T-helper 17 cell (primary cell): Measurements from ENCODE around the gene DCTN2. TPM values are rescaled to one million over a fixed set of nuclear protein-coding genes. Genes with fewer than 3 reads are reported as not detected.
"Not testable (repeated sequence)": the region's sequence is repeated elsewhere in the genome, so short reads cannot be mapped to it uniquely, and the experiment has no call there.

Experiments
- ATAC-seq: fragments of 150-1000 bp; cut with Tn5 transposase; 2 replicates; pipeline ENCODE4 v1.10.0; 2021; ENCODE audit warnings: mild to moderate bottlenecking, moderate library complexity
- DNase-seq, 3 donors: peaks; one replicate each; pipeline versions ENCODE4 v3.0.0 to v3.0.0-alpha.2; 2020 to 2021
- H3K9me3 ChIP-seq: one replicate; pipeline ENCODE4 v1.7.0; 2013; ENCODE audit warnings: low read length, mild to moderate bottlenecking; ENCODE audit not compliant: control insufficient read depth, poor library complexity, severe bottlenecking
- H3K27ac Mint-ChIP-seq: one replicate; pipeline ENCODE4 v1.8.0; 2022; ENCODE audit warnings: mild to moderate bottlenecking, moderate library complexity, mixed read lengths
- H3K27me3 Mint-ChIP-seq: one replicate; pipeline ENCODE4 v1.8.0; 2022; ENCODE audit warnings: mixed read lengths
- H3K36me3 Mint-ChIP-seq: one replicate; pipeline ENCODE4 v1.8.0; 2022; ENCODE audit warnings: low read depth, mixed read lengths
- H3K4me1 Mint-ChIP-seq: one replicate; pipeline ENCODE4 v1.8.0; 2022; ENCODE audit warnings: mild to moderate bottlenecking, mixed read lengths
- H3K4me3 Mint-ChIP-seq: one replicate; pipeline ENCODE4 v1.8.0; 2022; ENCODE audit warnings: mild to moderate bottlenecking, moderate library complexity, mixed read lengths
- total RNA-seq, 4 donors: library from RNA in 2 of 4; stranded (reverse) in 2 of 4; gene quantifications; one replicate each; pipeline ENCODE4 v1.2.3 and lab custom pipeline; 2022 to 2026

The DCTN2 gene
- total RNA-seq, 2 donors from 2014 or later: 63.9 to 78.8 TPM

DNA sequence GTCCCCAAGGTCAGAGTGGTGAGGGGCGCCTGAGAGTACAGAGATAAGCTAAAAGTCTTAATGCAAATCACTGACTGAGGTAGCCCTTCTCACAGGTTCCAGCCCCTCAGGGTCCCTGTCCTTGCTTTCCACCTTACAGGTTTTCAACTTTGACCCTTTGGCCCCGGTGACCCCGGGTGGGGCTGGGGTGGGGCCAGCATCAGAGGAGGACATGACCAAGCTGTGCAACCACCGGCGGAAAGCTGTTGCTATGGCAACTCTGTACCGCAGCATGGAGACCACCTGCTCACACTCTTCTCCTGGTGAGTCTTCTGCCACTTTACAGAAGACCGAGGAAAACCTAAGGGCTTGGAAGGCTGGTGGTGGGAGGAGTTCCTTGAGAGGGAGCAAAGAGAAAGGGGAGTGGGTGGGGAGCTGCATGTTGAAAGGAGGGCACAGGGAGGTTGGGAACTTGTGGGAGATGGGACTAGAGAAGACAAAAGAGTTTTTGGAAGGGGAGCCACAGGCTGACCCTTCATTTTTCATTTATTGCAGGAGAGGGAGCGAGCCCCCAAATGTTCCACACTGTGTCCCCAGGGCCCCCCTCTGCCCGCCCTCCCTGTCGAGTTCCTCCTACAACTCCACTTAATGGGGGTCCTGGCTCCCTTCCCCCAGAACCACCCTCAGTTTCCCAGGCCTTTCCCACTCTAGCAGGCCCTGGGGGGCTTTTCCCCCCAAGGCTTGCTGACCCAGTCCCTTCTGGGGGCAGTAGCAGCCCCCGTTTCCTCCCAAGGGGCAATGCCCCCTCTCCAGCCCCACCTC, 22.0 kb downstream of the DCTN2 start:
- H3K36me3 Mint-ChIP-seq: peaks cover 2% of the 10 kb centered on the region

DNA sequence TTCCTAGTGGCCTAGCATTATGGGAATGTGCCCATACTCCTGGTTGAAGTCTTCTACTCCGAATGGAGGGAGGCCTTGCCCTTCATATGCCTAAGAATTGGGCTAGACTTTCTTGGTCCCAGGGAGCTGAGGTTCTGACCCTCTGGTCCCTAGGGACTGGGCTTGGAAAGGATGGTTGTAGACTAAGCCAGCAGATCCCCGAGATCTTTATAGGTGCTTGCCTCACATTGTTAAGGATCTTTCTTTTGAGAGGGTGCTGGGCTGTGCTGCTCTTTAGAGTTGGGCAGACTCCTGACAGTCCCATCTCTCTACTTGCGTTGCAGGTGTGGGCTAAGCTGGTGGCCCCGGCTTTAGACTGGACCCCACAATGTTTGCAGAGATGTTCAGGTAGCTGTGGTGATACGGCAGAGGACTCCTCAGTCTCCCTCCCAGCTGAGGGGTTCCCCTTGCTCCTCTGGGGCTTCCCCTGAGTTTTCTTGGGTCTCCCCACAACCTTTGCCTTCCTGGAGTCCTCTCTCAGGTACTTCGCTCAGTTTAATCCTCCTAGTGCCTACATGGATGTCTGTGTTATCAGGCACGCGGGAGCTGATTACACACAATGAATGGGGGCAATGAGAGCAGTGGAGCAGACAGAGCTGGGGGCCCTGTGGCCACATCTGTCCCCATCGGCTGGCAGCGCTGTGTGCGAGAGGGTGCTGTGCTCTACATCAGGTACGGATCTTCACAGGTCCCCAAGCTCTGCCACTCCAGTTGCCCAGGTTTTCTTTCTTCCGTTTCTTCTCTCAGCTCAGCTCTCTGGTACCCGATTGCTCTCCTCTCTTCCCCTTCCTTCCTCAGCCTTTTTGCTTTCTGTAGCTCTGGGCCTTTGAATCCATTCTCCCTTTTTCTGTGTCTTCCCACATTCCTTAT, 23.0 kb downstream of the DCTN2 start:
- Mint-ChIP-seq H3K4me1 (peaks cover 41% of the 10 kb centered on the region), H3K27me3 (no peaks in the 10 kb centered on the region), H3K36me3 (peaks cover under 1% of the 10 kb centered on the region), H3K27ac (peak overlapping the region; percentile 87), H3K4me3 (peak overlapping the region; percentile 97)
- DNase-seq (no peak), ATAC-seq (no peak)
- no peaks in the 10 kb centered on the region for H3K9me3 ChIP-seq

More for the DNA sequence above, 22.0 kb downstream of the DCTN2 start:
- H3K27me3 Mint-ChIP-seq: no peaks in the 10 kb centered on the region
- no peak for DNase-seq
- H3K9me3 ChIP-seq: no peaks in the 10 kb centered on the region
- peaks cover 38% of the 10 kb centered on the region for H3K4me1 Mint-ChIP-seq
- H3K4me3 Mint-ChIP-seq: peak overlapping the region; percentile 97
- no peak for ATAC-seq
- peak overlapping the region; percentile 87 for H3K27ac Mint-ChIP-seq

DNA sequence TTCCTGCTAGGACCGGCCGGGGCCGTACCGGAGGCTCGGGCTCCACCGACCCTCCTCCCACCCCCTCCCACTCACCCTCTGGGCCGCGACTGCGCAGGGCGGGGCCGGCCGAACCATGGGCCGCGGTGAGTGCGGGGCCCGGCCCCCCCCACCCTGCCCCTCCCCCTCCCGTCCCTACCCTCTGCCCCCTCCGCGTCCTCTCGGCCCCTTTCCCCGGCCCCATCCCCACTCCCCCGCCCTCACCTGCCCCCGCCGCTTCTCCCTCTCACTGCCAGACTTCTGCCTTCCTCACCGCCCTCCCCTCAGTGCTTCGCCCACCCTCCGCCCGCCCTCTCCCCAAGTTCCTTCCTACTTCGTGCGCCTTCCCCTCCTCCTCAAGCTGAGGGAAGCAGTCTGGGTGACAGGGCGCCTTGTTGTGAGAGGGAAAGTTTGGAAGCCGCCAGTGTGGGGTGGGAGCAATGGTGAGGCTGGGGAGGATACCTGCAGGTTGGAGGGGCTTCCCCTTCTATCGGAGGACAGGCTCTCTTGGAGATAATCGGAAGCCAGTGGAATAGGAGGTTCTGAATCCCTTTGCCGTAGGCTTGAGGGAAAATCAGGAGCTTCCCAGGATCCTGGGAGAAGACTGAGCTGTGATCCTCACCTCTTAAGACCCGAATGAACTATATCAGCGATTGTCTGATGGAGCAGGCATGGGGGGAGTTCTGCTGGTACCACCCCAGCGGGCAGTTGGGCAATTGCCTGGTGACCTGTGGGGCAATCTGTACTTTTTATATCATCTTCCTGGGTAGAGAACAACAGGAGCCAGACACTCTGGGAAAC, 23.9 kb downstream of the DCTN2 start:
- H3K4me1 Mint-ChIP-seq: peaks cover 48% of the 10 kb centered on the region
- peak overlapping the region; percentile 87 for H3K27ac Mint-ChIP-seq
- H3K4me3 Mint-ChIP-seq: peak overlapping the region; percentile 97

DNA sequence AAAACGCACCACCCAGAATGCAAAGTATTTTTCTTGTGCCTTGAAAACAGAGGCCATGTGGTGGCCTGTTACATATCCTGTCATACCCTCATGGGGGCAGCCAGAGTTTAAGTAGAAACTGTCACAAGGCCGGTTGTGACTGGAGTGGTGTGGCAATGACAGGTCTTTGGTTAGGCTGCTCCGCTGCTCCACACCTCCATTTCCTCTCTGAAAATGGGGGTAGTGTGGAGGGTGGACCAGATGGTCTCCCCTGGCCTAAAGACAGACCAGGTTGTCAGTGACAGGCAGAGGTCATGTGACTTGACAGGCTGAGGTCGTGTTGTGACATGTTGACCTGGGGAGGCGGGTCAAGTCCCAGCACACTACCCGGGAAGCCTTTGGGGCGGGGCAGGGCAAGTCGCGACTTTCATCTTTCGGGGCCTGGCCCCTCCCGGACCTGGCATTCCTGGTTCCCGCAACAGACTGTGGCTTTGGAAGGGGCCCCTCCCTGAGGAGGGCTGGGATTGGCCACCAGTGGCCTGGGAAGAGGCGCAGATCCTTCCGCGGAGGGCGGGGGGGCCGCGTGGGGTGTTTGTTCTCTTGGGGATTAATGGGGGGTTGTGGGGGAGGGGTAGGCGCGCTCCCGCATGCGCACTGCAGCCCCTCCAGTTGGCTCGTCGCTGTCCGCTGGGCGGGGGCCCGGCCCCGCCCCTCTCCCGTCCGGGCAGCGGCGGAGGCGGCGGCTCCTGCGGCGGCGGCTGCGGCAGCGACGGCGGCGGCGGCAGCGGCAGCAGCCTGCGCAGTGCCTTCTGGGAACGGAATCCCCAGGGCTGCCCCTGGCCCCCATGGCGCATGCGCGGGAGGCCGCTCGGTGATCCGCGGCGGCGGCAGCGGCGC, 24.7 kb downstream of the DCTN2 start, which contains the start of gene MBD6:
Gene MBD6 (plus strand): TSS at position 814 of the 876 bp plus-strand sequence. CDS start 1,480 bp downstream, outside the sequence.
- peak within 1 kb of the TSS; percentile 98 for H3K27ac Mint-ChIP-seq
- peak; percentile 91 to 94 (median 92) for DNase-seq
- peak within 1 kb of the TSS; percentile 97 for H3K4me3 Mint-ChIP-seq
- peak; percentile 44 for ATAC-seq
- no peaks in the 10 kb centered on the region for H3K27me3 Mint-ChIP-seq
- no peaks in the 10 kb centered on the region for H3K9me3 ChIP-seq
- H3K4me1 Mint-ChIP-seq: peaks cover 54% of the 10 kb centered on the region
- peaks cover 6% of the 10 kb centered on the region for H3K36me3 Mint-ChIP-seq

More for the DNA sequence above, 23.9 kb downstream of the DCTN2 start:
- ATAC-seq (no peak), DNase-seq (peak in 2 of 3 donors; percentile 50 to 63)
- peaks cover 6% of the 10 kb centered on the region for H3K36me3 Mint-ChIP-seq
- H3K27me3 Mint-ChIP-seq: no peaks in the 10 kb centered on the region
- H3K9me3 ChIP-seq: no peaks in the 10 kb centered on the region

DNA sequence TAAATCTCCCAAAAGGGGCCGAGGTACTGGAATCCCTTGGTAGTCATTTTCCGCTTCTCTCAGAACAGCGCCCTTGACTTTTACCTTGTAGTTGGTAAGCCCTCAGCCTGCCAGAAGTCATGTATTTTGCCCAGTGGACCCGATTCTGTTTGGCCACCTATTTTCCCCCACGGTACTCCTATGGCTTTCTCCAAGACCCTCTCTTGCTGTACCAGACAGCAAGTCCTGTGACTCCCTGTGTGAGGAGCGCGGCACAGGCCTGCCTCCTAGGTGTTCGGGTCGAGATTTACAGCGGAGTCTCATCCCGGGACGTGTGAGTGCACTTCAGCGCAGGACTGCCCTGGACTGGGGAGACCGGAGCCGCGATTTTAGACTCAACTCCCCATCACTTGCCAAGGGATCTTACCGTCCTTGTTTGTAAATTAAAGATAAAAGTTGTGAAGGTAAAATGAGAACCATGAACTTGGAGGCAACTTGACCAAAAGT, 25.4 kb downstream of the DCTN2 start:
- Mint-ChIP-seq H3K36me3 (peaks cover 6% of the 10 kb centered on the region), H3K27me3 (no peaks in the 10 kb centered on the region), H3K4me1 (peaks cover 55% of the 10 kb centered on the region), H3K27ac (peak overlapping the region; percentile 98), H3K4me3 (peak overlapping the region; percentile 97)
- no peaks in the 10 kb centered on the region for H3K9me3 ChIP-seq
- ATAC-seq (no peak), DNase-seq (peak in 1 of 3 donors; percentile 26)

DNA sequence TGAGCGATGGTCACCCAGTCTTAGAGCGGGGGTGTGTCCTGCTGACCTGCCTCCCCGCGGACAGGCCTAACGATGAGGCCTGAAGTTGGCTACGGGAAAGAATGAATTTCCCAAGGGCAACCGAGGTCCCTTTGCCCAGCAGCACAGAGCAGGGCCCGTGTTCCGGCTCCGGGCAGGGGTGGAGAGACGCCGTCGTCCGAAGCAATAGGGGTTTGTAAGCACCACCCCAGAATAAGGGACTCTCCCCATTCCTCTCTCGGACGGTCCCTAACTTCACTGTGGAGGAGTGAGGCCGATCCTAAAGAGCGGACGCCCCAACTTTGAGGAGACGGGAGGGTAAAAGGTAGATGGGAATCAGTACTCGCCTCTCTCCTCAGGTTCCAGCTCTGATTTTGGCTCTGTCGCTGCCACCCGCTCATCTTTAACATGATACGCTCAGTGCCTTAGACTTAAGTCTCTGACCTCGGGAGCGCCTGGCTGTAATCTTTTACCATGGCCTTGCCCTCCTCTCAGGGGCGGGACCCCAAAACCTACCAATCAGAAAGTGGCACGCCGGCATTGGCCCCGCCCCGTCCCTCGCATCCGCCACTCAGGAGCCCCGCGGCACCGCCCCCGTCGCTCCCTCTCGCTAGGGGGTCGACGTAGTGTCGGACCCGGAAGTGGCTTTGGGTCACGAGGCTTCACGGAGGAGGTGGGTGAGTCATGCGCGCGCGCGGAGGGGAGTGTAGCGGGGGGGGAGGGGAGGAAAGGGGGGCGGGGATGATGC, 26.8 kb downstream of the DCTN2 start, which contains the start of gene DDIT3:
Gene DDIT3 (minus strand): TSS at position 462 of the 766 bp plus-strand sequence. CDS start 3,108 bp downstream, outside the sequence.
- peaks cover 53% of the 10 kb centered on the region for H3K4me1 Mint-ChIP-seq
- ATAC-seq: peak; percentile 84
- no peaks in the 10 kb centered on the region for H3K27me3 Mint-ChIP-seq
- DNase-seq: peak; percentile 99 to 100 (median 100)
- peaks cover 9% of the 10 kb centered on the region for H3K36me3 Mint-ChIP-seq
- peak within 1 kb of the TSS; percentile 98 for H3K27ac Mint-ChIP-seq
- H3K9me3 ChIP-seq: no peaks in the 10 kb centered on the region
- H3K4me3 Mint-ChIP-seq: peak within 1 kb of the TSS; percentile 97

DNA sequence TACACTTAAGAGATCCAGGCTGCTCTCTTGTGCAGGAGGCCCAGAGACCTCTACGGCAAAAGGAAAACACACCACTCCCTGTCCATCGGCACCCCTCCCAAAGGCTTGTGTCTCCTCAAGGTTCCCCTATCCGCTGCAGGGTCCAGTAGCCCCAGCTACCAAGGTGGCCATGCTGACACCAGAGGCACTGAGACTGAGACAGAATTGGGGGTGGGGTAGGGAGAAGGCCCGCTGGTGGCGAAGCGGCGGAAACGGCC, 27.3 kb downstream of the DCTN2 start:
- no peaks in the 10 kb centered on the region for H3K9me3 ChIP-seq
- H3K27ac Mint-ChIP-seq: peak overlapping the region; percentile 98
- H3K4me3 Mint-ChIP-seq: peak overlapping the region; percentile 97
- DNase-seq (peak in 1 of 3 donors; percentile 11), ATAC-seq (no peak)
- H3K4me1 Mint-ChIP-seq: peaks cover 49% of the 10 kb centered on the region
- H3K27me3 Mint-ChIP-seq: no peaks in the 10 kb centered on the region
- H3K36me3 Mint-ChIP-seq: peaks cover 9% of the 10 kb centered on the region

DNA sequence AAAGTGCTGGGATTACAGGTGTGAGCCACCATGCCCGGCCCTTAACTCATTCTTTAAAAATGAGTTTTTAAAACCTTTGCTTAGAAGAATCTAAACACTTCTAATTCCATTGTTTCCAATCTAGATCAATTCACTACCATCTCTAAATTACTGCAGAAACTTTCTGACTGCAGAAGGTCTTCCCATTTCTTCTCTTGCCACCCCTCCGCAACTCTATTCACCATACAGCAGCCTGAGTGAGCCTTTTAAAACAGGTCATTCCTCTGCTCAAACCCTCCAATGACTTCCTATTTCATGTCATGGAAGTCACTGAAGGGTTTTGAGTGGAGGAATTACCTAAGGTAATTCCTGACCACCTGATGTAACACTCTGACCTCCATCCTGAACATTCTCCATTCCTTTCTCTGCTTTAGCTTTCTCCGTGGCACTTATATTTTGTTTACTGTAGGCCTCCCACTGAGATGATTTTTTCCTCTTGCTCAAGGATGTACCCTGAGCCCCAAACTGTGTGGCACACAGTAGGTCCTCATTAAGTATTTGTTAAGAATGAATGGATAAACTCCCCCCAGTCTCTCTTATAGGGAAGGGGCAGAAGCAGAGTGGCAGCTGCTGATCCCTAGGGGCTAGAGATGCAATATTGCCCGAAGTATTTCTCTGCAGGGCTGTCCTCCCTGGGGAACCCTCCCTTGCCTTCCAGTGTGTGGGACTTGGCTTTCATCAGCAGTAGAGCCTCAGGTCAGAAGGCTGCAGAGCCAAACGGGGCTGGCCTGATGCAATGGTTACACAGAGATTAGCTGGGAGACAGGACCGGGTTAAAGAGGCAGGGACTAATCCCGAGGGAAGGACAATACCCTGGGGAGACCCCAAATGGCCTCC, 27.8 kb downstream of the DCTN2 start:
- peaks cover 44% of the 10 kb centered on the region for H3K4me1 Mint-ChIP-seq
- peak overlapping the region; percentile 98 for H3K27ac Mint-ChIP-seq
- H3K9me3 ChIP-seq: no peaks in the 10 kb centered on the region
- DNase-seq (no peak), ATAC-seq (no peak)
- no peaks in the 10 kb centered on the region for H3K27me3 Mint-ChIP-seq
- H3K4me3 Mint-ChIP-seq: peak overlapping the region; percentile 97
- H3K36me3 Mint-ChIP-seq: peaks cover 9% of the 10 kb centered on the region

DNA sequence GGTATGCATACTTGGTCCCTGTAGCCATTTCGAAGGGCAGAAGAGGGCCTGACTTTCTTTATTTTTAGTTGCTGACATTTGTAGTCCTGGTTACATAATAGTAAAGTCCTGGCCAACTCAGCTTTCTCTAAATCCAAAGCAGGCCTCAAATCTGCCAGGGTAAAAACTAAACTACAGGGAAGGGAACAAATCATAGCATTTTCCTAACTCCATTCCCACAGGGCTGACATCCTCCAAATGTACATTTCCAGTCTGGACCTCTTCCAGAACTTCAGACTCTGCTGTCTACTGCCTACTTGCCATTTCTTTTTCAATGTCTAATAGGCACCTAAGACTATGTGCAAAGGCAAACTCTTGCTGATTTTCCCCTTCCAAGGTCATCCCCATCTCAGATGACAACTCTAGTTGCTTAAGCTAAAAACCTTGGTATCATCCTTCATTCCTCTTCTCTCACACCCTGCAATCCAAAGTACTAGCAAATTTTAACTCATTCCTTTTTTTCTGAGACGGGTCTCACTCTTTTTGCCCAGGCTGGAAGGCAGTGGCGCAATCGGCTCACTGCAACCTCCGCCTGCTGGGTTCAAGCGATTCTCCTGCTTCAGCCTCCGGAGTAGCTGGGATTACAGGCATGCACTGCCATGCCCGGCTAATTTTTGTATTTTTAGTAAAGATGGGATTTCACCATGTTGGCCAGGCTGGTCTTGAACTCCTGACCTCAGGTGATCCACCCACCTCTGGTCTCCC, 28.6 kb downstream of the DCTN2 start:
- Mint-ChIP-seq H3K27me3 (no peaks in the 10 kb centered on the region), H3K4me1 (peaks cover 37% of the 10 kb centered on the region), H3K4me3 (peak overlapping the region; percentile 97), H3K36me3 (peaks cover 9% of the 10 kb centered on the region), H3K27ac (peak overlapping the region; percentile 98)
- DNase-seq (no peak), ATAC-seq (no peak)
- no peaks in the 10 kb centered on the region for H3K9me3 ChIP-seq

DNA sequence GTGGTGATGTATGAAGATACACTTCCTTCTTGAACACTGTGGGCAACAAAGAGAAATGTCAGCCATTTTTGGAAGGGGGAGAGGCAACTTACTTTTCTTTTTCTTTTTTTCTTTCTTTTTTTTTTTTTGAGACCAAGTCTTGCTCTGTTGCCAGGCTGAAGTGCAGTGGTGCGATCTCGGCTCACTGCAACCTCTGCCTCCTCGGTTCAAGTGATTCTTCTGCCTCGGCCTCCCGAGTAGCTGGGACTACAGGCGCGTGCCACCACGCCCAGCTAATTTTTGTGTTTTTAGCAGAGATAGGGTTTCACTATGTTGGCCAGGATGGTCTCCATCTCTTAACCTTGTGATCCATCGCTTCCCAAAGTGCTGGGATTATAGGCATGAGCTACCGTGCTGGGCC, 29.3 kb downstream of the DCTN2 start:
- Mint-ChIP-seq H3K4me3 (peak overlapping the region; percentile 25), H3K27ac (peak overlapping the region; percentile 98), H3K4me1 (peaks cover 35% of the 10 kb centered on the region)
- not testable (repeated sequence) for DNase-seq, H3K36me3 Mint-ChIP-seq, H3K27me3 Mint-ChIP-seq, H3K9me3 ChIP-seq, ATAC-seq
